Thyroid gland (tissue), 4 donors: ENCODE measurements around the gene ANGEL1.

Source experiments
- CTCF ChIP-seq, 6 experiments: fragments of 200-600 bp in 3 of 6; fragments of 450-650 bp in 3 of 6; sonication (generic) in 3 of 6; IDR thresholded peaks; one replicate each; pipeline ENCODE4 v1.5.1; 2016 to 2019; ENCODE audit warnings: antibody characterized with exemption in 6 of 6, mild to moderate bottlenecking in 2 of 6, inconsistent platforms in 1 of 6, moderate library complexity in 1 of 6
- POLR2A ChIP-seq, 2 donors: fragments of 450-650 bp; IDR thresholded peaks; one replicate each; pipeline ENCODE4 v1.6.1; 2017; ENCODE audit warnings: antibody characterized with exemption in 2 of 2, mild to moderate bottlenecking in 2 of 2, moderate library complexity in 1 of 2

- no peak for TF ChIP-seq CTCF (IDR thresholded peaks at IDR 0.05)
- no peak for TF ChIP-seq POLR2A (IDR thresholded peaks at IDR 0.05)
These were observed 69.7 kb downstream of the ANGEL1 start for GRCh38 chr14:76742966-76743365.
